Calu3 (cell line): ENCODE data around the gene PPP3R1. TPM values are rescaled to one million over a fixed set of nuclear protein-coding genes. Genes with fewer than 3 reads are reported as not detected.

Experiments
- BruUV-seq: library from RNA; stranded (reverse); fragments of 400-500 nt; replicated peaks from 2 replicates; lab custom pipeline; 2021; lab: Mats Ljungman, UMichigan
- CTCF ChIA-PET: fragments of 300-600 bp; sonication (Branson Sonifier 250); formaldehyde crosslinking; loops from one replicate; lab custom pipeline; 2022; ENCODE audit warnings: antibody characterized with exemption; lab: Charles Lee
- DNase-seq: peaks from one replicate; pipeline ENCODE4 v3.0.0; 2022
- H3K27ac Mint-ChIP-seq: one replicate; pipeline ENCODE4 v1.8.0; 2022; ENCODE audit warnings: mixed read lengths; ENCODE audit not compliant: unreplicated experiment
- H3K27me3 Mint-ChIP-seq: one replicate; pipeline ENCODE4 v1.8.0; 2022; ENCODE audit warnings: mixed read lengths; ENCODE audit not compliant: unreplicated experiment
- H3K36me3 Mint-ChIP-seq: one replicate; pipeline ENCODE4 v1.8.0; 2022; ENCODE audit warnings: mild to moderate bottlenecking, moderate library complexity, mixed read lengths; ENCODE audit not compliant: insufficient read depth, unreplicated experiment
- H3K4me1 Mint-ChIP-seq: one replicate; pipeline ENCODE4 v1.8.0; 2022; ENCODE audit warnings: mild to moderate bottlenecking, low read depth, mixed read lengths; ENCODE audit not compliant: unreplicated experiment
- H3K4me3 Mint-ChIP-seq: one replicate; pipeline ENCODE4 v1.8.0; 2022; ENCODE audit warnings: mild to moderate bottlenecking, low read depth, moderate library complexity, mixed read lengths; ENCODE audit not compliant: unreplicated experiment
- H3K9me3 Mint-ChIP-seq: one replicate; pipeline ENCODE4 v1.8.0; 2022; ENCODE audit warnings: low read depth, mixed read lengths; ENCODE audit not compliant: unreplicated experiment
- intact Hi-C: fragments of 100-400 bp; cut with micrococcal nuclease; formaldehyde crosslinking; loops from one replicate; pipeline ENCODE4 v1.10.0; 2022; ENCODE audit not compliant: unreplicated experiment
- total RNA-seq: library from RNA; stranded (reverse); gene quantifications from 2 replicates; pipeline ENCODE4 v1.2.3, GENCODE V29; 2022
- TF ChIP-seq, protein P1 (sequence below): fragments of 200-600 bp; IDR thresholded peaks from one replicate; pipeline ENCODE4 v1.8.0; 2022; ENCODE audit warnings: antibody characterized with exemption; ENCODE audit not compliant: unreplicated experiment

PPP3R1 gene
- total RNA-seq, 1 experiment from 2014 or later: 63.4 TPM

GRCh38 chr2:68278169-68278568 is 25.8 kb upstream of the PPP3R1 start:
- Mint-ChIP-seq H3K4me3 (no peak overlapping the region), H3K36me3 (no peaks in the 10 kb centered on the region), H3K9me3 (no peaks in the 10 kb centered on the region), H3K27ac (no peak overlapping the region), H3K4me1 (no peaks in the 10 kb centered on the region), H3K27me3 (peaks cover 3% of the 10 kb centered on the region)
- TF ChIP-seq, protein P1, sequence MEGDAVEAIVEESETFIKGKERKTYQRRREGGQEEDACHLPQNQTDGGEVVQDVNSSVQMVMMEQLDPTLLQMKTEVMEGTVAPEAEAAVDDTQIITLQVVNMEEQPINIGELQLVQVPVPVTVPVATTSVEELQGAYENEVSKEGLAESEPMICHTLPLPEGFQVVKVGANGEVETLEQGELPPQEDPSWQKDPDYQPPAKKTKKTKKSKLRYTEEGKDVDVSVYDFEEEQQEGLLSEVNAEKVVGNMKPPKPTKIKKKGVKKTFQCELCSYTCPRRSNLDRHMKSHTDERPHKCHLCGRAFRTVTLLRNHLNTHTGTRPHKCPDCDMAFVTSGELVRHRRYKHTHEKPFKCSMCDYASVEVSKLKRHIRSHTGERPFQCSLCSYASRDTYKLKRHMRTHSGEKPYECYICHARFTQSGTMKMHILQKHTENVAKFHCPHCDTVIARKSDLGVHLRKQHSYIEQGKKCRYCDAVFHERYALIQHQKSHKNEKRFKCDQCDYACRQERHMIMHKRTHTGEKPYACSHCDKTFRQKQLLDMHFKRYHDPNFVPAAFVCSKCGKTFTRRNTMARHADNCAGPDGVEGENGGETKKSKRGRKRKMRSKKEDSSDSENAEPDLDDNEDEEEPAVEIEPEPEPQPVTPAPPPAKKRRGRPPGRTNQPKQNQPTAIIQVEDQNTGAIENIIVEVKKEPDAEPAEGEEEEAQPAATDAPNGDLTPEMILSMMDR: no peak
- BruUV-seq: no TSS peak
- CTCF ChIA-PET: no interaction called here
- no peak for DNase-seq
- intact Hi-C loops: no loop called here

DNA sequence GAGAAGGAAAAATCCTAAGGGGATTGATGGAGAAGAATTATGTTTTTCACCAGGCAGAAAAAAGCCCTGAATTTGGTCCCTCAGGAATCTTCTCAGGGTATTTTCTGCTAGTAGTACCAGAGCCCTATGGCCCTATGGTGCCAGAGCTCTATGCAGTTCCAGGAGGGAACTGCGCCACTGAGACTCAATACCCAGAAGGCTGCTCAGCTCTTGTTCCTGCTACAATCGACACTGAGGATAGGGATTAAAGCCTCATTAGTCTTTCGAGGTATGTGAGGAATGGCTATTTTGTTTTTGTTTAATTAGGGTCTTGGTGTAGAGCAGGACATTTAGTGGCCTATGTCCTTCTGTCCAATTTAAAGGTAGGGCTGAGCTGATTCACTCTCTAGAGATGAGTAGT is 21.7 kb upstream of the PPP3R1 start:
- Mint-ChIP-seq H3K4me1 (no peaks in the 10 kb centered on the region), H3K4me3 (no peak overlapping the region), H3K36me3 (no peaks in the 10 kb centered on the region), H3K27ac (no peak overlapping the region), H3K9me3 (no peaks in the 10 kb centered on the region), H3K27me3 (peaks cover 21% of the 10 kb centered on the region)
- intact Hi-C loops: no loop called here
- TF ChIP-seq, protein P1: no peak
- no peak for DNase-seq
- BruUV-seq: no TSS peak
- CTCF ChIA-PET: interaction anchor here (0.6 kb wide), 1 partner anchor 16 kb away, joined by 3 read pairs; no protein-coding TSS in a partner anchor

- CTCF ChIA-PET: interaction anchor here (0.6 kb wide), 1 partner anchor 1744 kb away, joined by 3 read pairs; no protein-coding TSS in a partner anchor
- H3K4me1 Mint-ChIP-seq: no peaks in the 10 kb centered on the region
- no peak overlapping the region for H3K4me3 Mint-ChIP-seq
- intact Hi-C loops: no loop called here
- no TSS peak for BruUV-seq
- H3K27ac Mint-ChIP-seq: no peak overlapping the region
- H3K36me3 Mint-ChIP-seq: no peaks in the 10 kb centered on the region
- H3K27me3 Mint-ChIP-seq: peaks cover 21% of the 10 kb centered on the region
- H3K9me3 Mint-ChIP-seq: no peaks in the 10 kb centered on the region
- TF ChIP-seq, protein P1: no peak
- DNase-seq: no peak
Measured at GRCh38 chr2:68272246-68272994, 20.1 kb upstream of the PPP3R1 start.

GRCh38 chr2:68266655-68267054 is 14.3 kb upstream of the PPP3R1 start:
- BruUV-seq: no TSS peak
- TF ChIP-seq, protein P1: no peak
- CTCF ChIA-PET: no interaction called here
- Mint-ChIP-seq H3K27ac (no peak overlapping the region), H3K27me3 (peaks cover 8% of the 10 kb centered on the region), H3K9me3 (no peaks in the 10 kb centered on the region), H3K4me3 (no peak overlapping the region), H3K36me3 (no peaks in the 10 kb centered on the region), H3K4me1 (no peaks in the 10 kb centered on the region)
- intact Hi-C loops: no loop called here
- no peak for DNase-seq
